ENCODE measurements around the gene PLEK2. TPM values are rescaled to one million over a fixed set of nuclear protein-coding genes. Genes with fewer than 3 reads are reported as not detected.

Gene PLEK2
- polyA plus RNA-seq, 3 donors, result 1.5 to 3.0 (median 1.7) TPM

Other genes with a start within 250 kb of the PLEK2 start
- gene GARIN2, start 222.7 kb downstream of the PLEK2 start, polyA plus RNA-seq (ENCODE audit: insufficient read length in 3 of 3), result 1 to 10 TPM in 1 of 3 donors, under 1 TPM in 2; 0.42 to 1.4 (median 0.80) TPM
- 100 to 1,000 TPM; 112 to 137 (median 127) TPM for gene PALS1, start 170.7 kb downstream of the PLEK2 start, polyA plus RNA-seq (ENCODE audit: insufficient read length in 3 of 3)
- 100 to 1,000 TPM; 130 to 148 (median 142) TPM for gene ATP6V1D, start 52.4 kb downstream of the PLEK2 start, polyA plus RNA-seq (ENCODE audit: insufficient read length in 3 of 3)
- gene EIF2S1, start 51.8 kb downstream of the PLEK2 start, polyA plus RNA-seq (ENCODE audit: insufficient read length in 3 of 3), result 100 to 1,000 TPM in 2 of 3 donors, 10 to 100 TPM in 1; 91.8 to 115 (median 114) TPM
- gene TMEM229B, start 76.6 kb upstream of the PLEK2 start, polyA plus RNA-seq (ENCODE audit: insufficient read length in 3 of 3), result 1 to 10 TPM; 1.9 to 2.5 (median 2.2) TPM
- 10 to 100 TPM; 43.9 to 75.3 (median 51.7) TPM for gene PLEKHH1, start 121.1 kb upstream of the PLEK2 start, polyA plus RNA-seq (ENCODE audit: insufficient read length in 3 of 3)
- gene PIGH, start 188.1 kb upstream of the PLEK2 start, polyA plus RNA-seq (ENCODE audit: insufficient read length in 3 of 3), result 10 to 100 TPM; 38.2 to 42.9 (median 41.4) TPM
- gene ARG2, start 207.8 kb upstream of the PLEK2 start, polyA plus RNA-seq (ENCODE audit: insufficient read length in 3 of 3), result 10 to 100 TPM in 2 of 3 donors, 1 to 10 TPM in 1; 7.8 to 53.3 (median 19.1) TPM